ENCODE data around the gene RPL29.
"Not testable (repeated sequence)": the region's sequence is repeated elsewhere in the genome, so short reads cannot be mapped to it uniquely, and the experiment has no call there.

RPL29 gene

GRCh38 chr3:52006017-52006819 is 10.5 kb upstream of the RPL29 start:
- in situ Hi-C loops (cut with MboI; ENCODE audit: low sequenced_read_pairs), result no loop called here

GRCh38 chr3:52005571-52005986 is 9.9 kb upstream of the RPL29 start:
- in situ Hi-C loops (cut with MboI; ENCODE audit: low sequenced_read_pairs), result no loop called here

- in situ Hi-C loops (cut with MboI; ENCODE audit: low sequenced_read_pairs), result no loop called here
These were observed 9.3 kb upstream of the RPL29 start for GRCh38 chr3:52004906-52005395.

GRCh38 chr3:52004163-52004787 is 8.6 kb upstream of the RPL29 start:
- in situ Hi-C loops (cut with MboI; ENCODE audit: low sequenced_read_pairs), result no loop called here

GRCh38 chr3:52002748-52003147 is 7.1 kb upstream of the RPL29 start:
- in situ Hi-C loops (cut with MboI; ENCODE audit: low sequenced_read_pairs), result no loop called here

- in situ Hi-C loops (cut with MboI; ENCODE audit: low sequenced_read_pairs), result no loop called here
These were observed 5.8 kb upstream of the RPL29 start for GRCh38 chr3:52001443-52001974.

GRCh38 chr3:51999846-52000245 is 4.2 kb upstream of the RPL29 start:
- in situ Hi-C loops (cut with MboI; ENCODE audit: low sequenced_read_pairs), result no loop called here

GRCh38 chr3:51998774-51999173 is 3.1 kb upstream of the RPL29 start:
- in situ Hi-C loops (cut with MboI; ENCODE audit: low sequenced_read_pairs), result no loop called here

- in situ Hi-C loops (cut with MboI; ENCODE audit: low sequenced_read_pairs), result no loop called here
These were observed 2.4 kb upstream of the RPL29 start for GRCh38 chr3:51997935-51998596.

GRCh38 chr3:51997172-51997571 is 1.5 kb upstream of the RPL29 start:
- in situ Hi-C loops (cut with MboI; ENCODE audit: low sequenced_read_pairs), result no loop called here

- in situ Hi-C loops (cut with MboI; ENCODE audit: low sequenced_read_pairs), result no loop called here
These were observed 1.2 kb downstream of the RPL29 start for GRCh38 chr3:51994530-51994929.

GRCh38 chr3:51993657-51994056 is 2.0 kb downstream of the RPL29 start:
- in situ Hi-C loops (cut with MboI; ENCODE audit: low sequenced_read_pairs), result not testable (repeated sequence)

GRCh38 chr3:51992017-51992682 is 3.5 kb downstream of the RPL29 start:
- in situ Hi-C loops (cut with MboI; ENCODE audit: low sequenced_read_pairs), result no loop called here

GRCh38 chr3:51990501-51990971 is 5.2 kb downstream of the RPL29 start:
- in situ Hi-C loops (cut with MboI; ENCODE audit: low sequenced_read_pairs), result not testable (repeated sequence)

GRCh38 chr3:51988286-51989146 is 7.2 kb downstream of the RPL29 start:
- in situ Hi-C loops (cut with MboI; ENCODE audit: low sequenced_read_pairs), result no loop called here

- in situ Hi-C loops (cut with MboI; ENCODE audit: low sequenced_read_pairs), result no loop called here
These were observed 8.1 kb downstream of the RPL29 start for GRCh38 chr3:51987568-51987967.

GRCh38 chr3:51986010-51986947 is 9.4 kb downstream of the RPL29 start:
- in situ Hi-C loops (cut with MboI; ENCODE audit: low sequenced_read_pairs), result no loop called here

GRCh38 chr3:51985063-51985462 is 10.6 kb downstream of the RPL29 start:
- in situ Hi-C loops (cut with MboI; ENCODE audit: low sequenced_read_pairs), result no loop called here

- in situ Hi-C loops (cut with MboI; ENCODE audit: low sequenced_read_pairs), result no loop called here
These were observed 11.4 kb downstream of the RPL29 start for GRCh38 chr3:51984269-51984647.

Measured in hTERT RPE-1 (cell line).